Neural progenitor cell (in vitro differentiated cells): ENCODE results near the gene MUCL3. TPM values are rescaled to one million over a fixed set of nuclear protein-coding genes. Genes with fewer than 3 reads are reported as not detected.

ENCODE experiments used
- DNase-seq: peaks from one replicate; pipeline ENCODE4 v3.0.0-alpha.2; 2016; ENCODE audit warnings: low spot score
- H2AFZ ChIP-seq: fragments of 200-600 bp; sonication (generic); replicated peaks from 2 replicates; pipeline ENCODE4 v1.6.1; 2016; ENCODE audit warnings: antibody characterized with exemption
- H3F3A ChIP-seq: fragments of 200-600 bp; sonication (generic); 2 replicates; pipeline ENCODE4 v1.6.1; 2016; ENCODE audit warnings: antibody characterized with exemption, low read depth
- H3K27ac ChIP-seq: fragments of 200-600 bp; sonication (generic); 2 replicates; pipeline ENCODE4 v1.5.1; 2016; ENCODE audit warnings: mild to moderate bottlenecking
- H3K27me3 ChIP-seq: fragments of 200-600 bp; sonication (generic); 2 replicates; pipeline ENCODE4 v1.6.1; 2016; ENCODE audit warnings: mild to moderate bottlenecking, moderate library complexity
- H3K36me3 ChIP-seq: fragments of 200-600 bp; sonication (generic); 2 replicates; pipeline ENCODE4 v1.5.1; 2016
- H3K4me1 ChIP-seq: fragments of 200-600 bp; sonication (generic); 2 replicates; pipeline ENCODE4 v1.6.1; 2016; ENCODE audit warnings: mixed run types
- H3K4me2 ChIP-seq: fragments of 200-600 bp; sonication (generic); 2 replicates; pipeline ENCODE4 v1.6.1; 2016
- H3K4me3 ChIP-seq: fragments of 200-600 bp; sonication (generic); 2 replicates; pipeline ENCODE4 v1.5.1; 2016
- H3K79me2 ChIP-seq: fragments of 200-600 bp; sonication (generic); 2 replicates; pipeline ENCODE4 v1.6.1; 2016; ENCODE audit warnings: low read depth
- H3K9ac ChIP-seq: fragments of 200-600 bp; sonication (generic); 2 replicates; pipeline ENCODE4 v1.6.1; 2016
- H3K9me3 ChIP-seq: fragments of 200-600 bp; sonication (generic); 2 replicates; pipeline ENCODE4 v1.5.1; 2016; ENCODE audit warnings: low read depth
- H4K20me1 ChIP-seq: fragments of 200-600 bp; sonication (generic); 2 replicates; pipeline ENCODE4 v1.6.1; 2016; ENCODE audit warnings: low read depth
- H3K27ac Mint-ChIP-seq: 3 replicates; pipeline ENCODE4 v1.8.0; 2021; ENCODE audit warnings: mixed read lengths
- H3K27me3 Mint-ChIP-seq: 2 replicates; pipeline ENCODE4 v1.8.0; 2022; ENCODE audit warnings: low read depth, mild to moderate bottlenecking, inconsistent platforms, moderate library complexity, mixed read lengths; ENCODE audit not compliant: insufficient read depth
- H3K36me3 Mint-ChIP-seq: 3 replicates; pipeline ENCODE4 v1.8.0; 2021; ENCODE audit warnings: mixed read lengths
- H3K4me1 Mint-ChIP-seq: 3 replicates; pipeline ENCODE4 v1.8.0; 2021; ENCODE audit warnings: mixed read lengths
- H3K4me3 Mint-ChIP-seq: 3 replicates; pipeline ENCODE4 v1.8.0; 2021; ENCODE audit warnings: mild to moderate bottlenecking, moderate library complexity, mixed read lengths
- H3K9me3 Mint-ChIP-seq: 3 replicates; pipeline ENCODE4 v1.8.0; 2020; ENCODE audit warnings: mixed read lengths
- CTCF ChIP-seq: fragments of 200-600 bp; sonication (generic); IDR thresholded peaks from 2 replicates; pipeline ENCODE4 v1.5.1; 2017; ENCODE audit warnings: antibody characterized with exemption, mild to moderate bottlenecking
- EZH2 ChIP-seq: fragments of 200-600 bp; sonication (generic); IDR thresholded peaks from 2 replicates; pipeline ENCODE4 v1.6.1; 2017; ENCODE audit warnings: antibody characterized with exemption, mild to moderate bottlenecking, moderate library complexity
- EZH2phosphoT487 ChIP-seq: fragments of 200-600 bp; sonication (generic); IDR thresholded peaks from 2 replicates; pipeline ENCODE4 v1.6.1; 2017; ENCODE audit warnings: antibody characterized with exemption
- total RNA-seq: library from RNA; depleted of rRNA; stranded (reverse); fragments of >200 nt; gene quantifications from 2 replicates; pipeline ENCODE4 v1.2.3, GENCODE V29; 2015; ENCODE audit warnings: low replicate concordance

MUCL3 gene
- total RNA-seq, 1 donor from 2014 or later: not detected

GRCh38 chr6:30951907-30952469 is 11.2 kb downstream of the MUCL3 start:
- H3K27me3 ChIP-seq: peaks cover 37% of the 10 kb centered on the region
- H3K4me2 ChIP-seq: no peak overlapping the region
- Mint-ChIP-seq H3K4me3 (no peak overlapping the region), H3K27me3 (peaks cover 15% of the 10 kb centered on the region), H3K36me3 (no peaks in the 10 kb centered on the region), H3K9me3 (peaks cover 16% of the 10 kb centered on the region), H3K4me1 (peaks cover 19% of the 10 kb centered on the region), H3K27ac (no peak overlapping the region)
- no peaks in the 10 kb centered on the region for H4K20me1 ChIP-seq
- H3K4me1 ChIP-seq: peaks cover 14% of the 10 kb centered on the region
- H3K27ac ChIP-seq: no peak overlapping the region
- H3K9ac ChIP-seq: no peak overlapping the region
- TF ChIP-seq EZH2 (no peak), CTCF (no peak), EZH2phosphoT487 (no peak)
- no peak overlapping the region for H2AFZ ChIP-seq
- no peak for DNase-seq
- H3K9me3 ChIP-seq: no peaks in the 10 kb centered on the region
- peaks cover 17% of the 10 kb centered on the region for H3F3A ChIP-seq
- no peak overlapping the region for H3K4me3 ChIP-seq
- no peaks in the 10 kb centered on the region for H3K79me2 ChIP-seq
- H3K36me3 ChIP-seq: no peaks in the 10 kb centered on the region

GRCh38 chr6:30954631-30955366 is 14.0 kb downstream of the MUCL3 start:
- Histone ChIP-seq H3K9me3 (no peaks in the 10 kb centered on the region), H3F3A (peaks cover 17% of the 10 kb centered on the region), H4K20me1 (no peaks in the 10 kb centered on the region), H3K4me1 (peaks cover 14% of the 10 kb centered on the region), H3K9ac (no peak overlapping the region), H2AFZ (no peak overlapping the region), H3K79me2 (no peaks in the 10 kb centered on the region), H3K4me2 (peak overlapping the region; percentile 79), H3K27me3 (peaks cover 48% of the 10 kb centered on the region), H3K36me3 (no peaks in the 10 kb centered on the region), H3K27ac (no peak overlapping the region), H3K4me3 (peak overlapping the region; percentile 46)
- H3K36me3 Mint-ChIP-seq: no peaks in the 10 kb centered on the region
- peaks cover 23% of the 10 kb centered on the region for H3K4me1 Mint-ChIP-seq
- H3K4me3 Mint-ChIP-seq: peak overlapping the region; percentile 73
- peaks cover 13% of the 10 kb centered on the region for H3K27me3 Mint-ChIP-seq
- H3K27ac Mint-ChIP-seq: peak overlapping the region; percentile 72
- TF ChIP-seq CTCF (no peak), EZH2 (no peak), EZH2phosphoT487 (no peak)
- peaks cover 13% of the 10 kb centered on the region for H3K9me3 Mint-ChIP-seq
- no peak for DNase-seq

GRCh38 chr6:30955367-30956042 is 14.7 kb downstream of the MUCL3 start:
- Histone ChIP-seq H3K27me3 (peaks cover 48% of the 10 kb centered on the region), H3K27ac (no peak overlapping the region), H2AFZ (peak overlapping the region; percentile 43), H3K4me2 (peak overlapping the region; percentile 79), H3K36me3 (no peaks in the 10 kb centered on the region), H3F3A (peaks cover 17% of the 10 kb centered on the region), H3K9me3 (no peaks in the 10 kb centered on the region), H3K4me1 (peaks cover 14% of the 10 kb centered on the region), H3K9ac (no peak overlapping the region), H3K79me2 (no peaks in the 10 kb centered on the region), H4K20me1 (no peaks in the 10 kb centered on the region), H3K4me3 (peak overlapping the region; percentile 46)
- TF ChIP-seq EZH2phosphoT487 (peak; percentile 37), CTCF (no peak), EZH2 (no peak)
- Mint-ChIP-seq H3K9me3 (peaks cover 13% of the 10 kb centered on the region), H3K27ac (peak overlapping the region; percentile 72), H3K27me3 (peaks cover 13% of the 10 kb centered on the region), H3K4me1 (peaks cover 23% of the 10 kb centered on the region), H3K36me3 (no peaks in the 10 kb centered on the region), H3K4me3 (peak overlapping the region; percentile 73)
- peak; percentile 86 for DNase-seq
